Peyer's patch (tissue), 4 donors: ENCODE results near the gene TNFAIP8.

Source experiments
- POLR2A ChIP-seq, 2 donors: fragments of 450-650 bp; IDR thresholded peaks; one replicate each; pipeline ENCODE4 v1.5.1; 2017; ENCODE audit warnings: antibody characterized with exemption in 2 of 2, mild to moderate bottlenecking in 2 of 2, moderate library complexity in 2 of 2
- TF ChIP-seq, protein P1 (sequence below), 6 experiments: fragments of 450-650 bp in 4 of 6; fragments of 200-600 bp in 2 of 6; sonication (generic) in 1 of 6; IDR thresholded peaks; one replicate each; pipeline ENCODE4 v1.5.1; 2017 to 2019; ENCODE audit warnings: antibody characterized with exemption in 6 of 6, mild to moderate bottlenecking in 3 of 6, moderate library complexity in 1 of 6

DNA sequence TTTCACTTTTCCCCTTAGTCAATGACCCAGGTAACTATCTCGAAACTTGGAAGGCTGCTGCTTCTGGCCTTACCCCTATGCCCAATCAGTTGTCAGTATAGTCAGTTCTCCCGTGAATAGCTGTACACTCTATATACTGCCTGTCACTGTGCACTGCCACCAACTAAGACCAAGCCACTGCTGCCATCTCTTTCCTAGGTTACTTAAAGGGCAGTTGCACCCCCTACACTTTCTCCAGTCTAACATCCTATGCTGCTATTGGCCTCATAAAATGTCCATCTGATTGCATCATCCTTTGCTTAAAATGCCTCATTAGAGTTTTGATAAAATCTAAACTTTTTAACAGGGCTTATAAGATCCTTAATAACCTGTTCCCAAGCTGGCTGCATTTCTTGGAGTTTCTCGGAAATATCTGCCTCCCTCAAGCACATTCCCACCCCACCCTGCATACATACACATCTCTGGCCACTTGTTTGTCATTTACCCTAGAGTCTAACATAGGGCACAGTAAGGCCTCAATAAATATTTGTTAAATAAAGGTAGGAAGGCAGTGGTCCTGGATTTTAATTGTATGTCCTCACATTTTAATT, 32.8 kb upstream of the TNFAIP8 start:
- TF ChIP-seq, protein P1, sequence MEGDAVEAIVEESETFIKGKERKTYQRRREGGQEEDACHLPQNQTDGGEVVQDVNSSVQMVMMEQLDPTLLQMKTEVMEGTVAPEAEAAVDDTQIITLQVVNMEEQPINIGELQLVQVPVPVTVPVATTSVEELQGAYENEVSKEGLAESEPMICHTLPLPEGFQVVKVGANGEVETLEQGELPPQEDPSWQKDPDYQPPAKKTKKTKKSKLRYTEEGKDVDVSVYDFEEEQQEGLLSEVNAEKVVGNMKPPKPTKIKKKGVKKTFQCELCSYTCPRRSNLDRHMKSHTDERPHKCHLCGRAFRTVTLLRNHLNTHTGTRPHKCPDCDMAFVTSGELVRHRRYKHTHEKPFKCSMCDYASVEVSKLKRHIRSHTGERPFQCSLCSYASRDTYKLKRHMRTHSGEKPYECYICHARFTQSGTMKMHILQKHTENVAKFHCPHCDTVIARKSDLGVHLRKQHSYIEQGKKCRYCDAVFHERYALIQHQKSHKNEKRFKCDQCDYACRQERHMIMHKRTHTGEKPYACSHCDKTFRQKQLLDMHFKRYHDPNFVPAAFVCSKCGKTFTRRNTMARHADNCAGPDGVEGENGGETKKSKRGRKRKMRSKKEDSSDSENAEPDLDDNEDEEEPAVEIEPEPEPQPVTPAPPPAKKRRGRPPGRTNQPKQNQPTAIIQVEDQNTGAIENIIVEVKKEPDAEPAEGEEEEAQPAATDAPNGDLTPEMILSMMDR (IDR thresholded peaks at IDR 0.05), result no peak
- TF ChIP-seq POLR2A (IDR thresholded peaks at IDR 0.05), result no peak
